ENCODE data around the gene CDH4. TPM values are rescaled to one million over a fixed set of nuclear protein-coding genes. Genes with fewer than 3 reads are reported as not detected.

CDH4 gene
- polyA plus RNA-seq, 1 experiment: 1.5 TPM

DNA sequence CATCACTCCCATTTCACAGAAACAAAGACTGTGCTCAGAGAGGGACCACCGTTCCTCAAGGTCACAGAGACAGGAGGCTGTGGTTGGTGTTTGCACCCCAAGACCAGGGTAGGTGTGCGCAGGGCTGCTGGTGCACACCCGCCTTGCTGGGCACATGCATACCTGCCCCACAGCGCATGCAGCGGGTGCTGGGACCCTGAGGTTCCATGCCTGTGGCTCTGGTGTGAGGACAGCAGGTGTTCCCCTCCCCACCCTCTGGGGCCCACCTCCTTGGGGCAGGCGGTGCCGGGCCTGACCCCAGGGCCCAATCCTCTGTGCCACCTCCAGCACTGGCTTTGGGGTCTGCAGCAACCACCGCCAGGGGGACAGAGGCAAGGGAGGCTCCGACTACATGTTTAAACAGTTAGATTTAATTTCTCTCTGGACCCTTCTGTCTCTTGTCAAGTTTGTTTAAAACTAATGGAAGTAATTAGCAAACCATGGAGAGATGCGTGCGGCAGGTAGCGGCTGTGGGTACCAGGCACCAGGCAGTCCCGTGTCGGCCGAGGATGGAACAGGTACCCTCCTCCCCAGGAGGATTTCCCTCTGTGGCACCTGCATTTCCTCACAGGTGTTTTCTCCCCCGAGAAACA is 485.9 kb downstream of the CDH4 start:
- no peak for DNase-seq (ENCODE audit: low read depth)
- CTCF ChIA-PET: no interaction called here
- H3K36me3 ChIP-seq (ENCODE audit: control insufficient read depth, insufficient read depth, low read length): no peaks in the 10 kb centered on the region
- H3K27me3 ChIP-seq (ENCODE audit: control insufficient read depth, insufficient read depth, low read length): no peaks in the 10 kb centered on the region
- no peak overlapping the region for H3K4me3 ChIP-seq (ENCODE audit: low read depth, low read length)
- TF ChIP-seq, protein P1, sequence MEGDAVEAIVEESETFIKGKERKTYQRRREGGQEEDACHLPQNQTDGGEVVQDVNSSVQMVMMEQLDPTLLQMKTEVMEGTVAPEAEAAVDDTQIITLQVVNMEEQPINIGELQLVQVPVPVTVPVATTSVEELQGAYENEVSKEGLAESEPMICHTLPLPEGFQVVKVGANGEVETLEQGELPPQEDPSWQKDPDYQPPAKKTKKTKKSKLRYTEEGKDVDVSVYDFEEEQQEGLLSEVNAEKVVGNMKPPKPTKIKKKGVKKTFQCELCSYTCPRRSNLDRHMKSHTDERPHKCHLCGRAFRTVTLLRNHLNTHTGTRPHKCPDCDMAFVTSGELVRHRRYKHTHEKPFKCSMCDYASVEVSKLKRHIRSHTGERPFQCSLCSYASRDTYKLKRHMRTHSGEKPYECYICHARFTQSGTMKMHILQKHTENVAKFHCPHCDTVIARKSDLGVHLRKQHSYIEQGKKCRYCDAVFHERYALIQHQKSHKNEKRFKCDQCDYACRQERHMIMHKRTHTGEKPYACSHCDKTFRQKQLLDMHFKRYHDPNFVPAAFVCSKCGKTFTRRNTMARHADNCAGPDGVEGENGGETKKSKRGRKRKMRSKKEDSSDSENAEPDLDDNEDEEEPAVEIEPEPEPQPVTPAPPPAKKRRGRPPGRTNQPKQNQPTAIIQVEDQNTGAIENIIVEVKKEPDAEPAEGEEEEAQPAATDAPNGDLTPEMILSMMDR (IDR thresholded peaks at IDR 0.05; ENCODE audit: insufficient read depth, low read depth, low read length): no peak
- POLR2A ChIA-PET: no interaction called here

DNA sequence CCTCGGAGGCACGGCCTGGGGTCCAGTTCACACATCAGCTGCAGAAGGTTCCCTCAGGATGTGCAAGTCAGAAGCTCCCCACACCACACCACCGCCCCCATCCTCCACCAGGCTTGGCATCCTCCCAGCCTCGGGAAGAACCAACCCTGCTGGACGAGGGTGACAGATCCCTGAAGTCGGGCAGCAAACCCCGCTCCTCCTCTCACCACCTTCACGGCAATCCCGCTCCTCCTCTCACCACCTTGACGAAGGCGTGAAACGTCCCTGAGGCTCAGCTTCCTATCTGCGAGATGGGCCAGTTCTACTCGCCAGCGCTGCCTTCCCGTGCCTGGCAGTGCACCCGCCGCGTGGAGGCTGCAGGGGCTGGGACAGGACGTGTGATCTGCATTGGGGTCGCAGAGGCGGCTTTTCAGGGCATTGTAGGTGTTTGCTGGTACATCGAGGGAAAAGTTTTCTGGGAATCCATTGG is 486.6 kb downstream of the CDH4 start:
- Histone ChIP-seq H3K27me3 (ENCODE audit: control insufficient read depth, insufficient read depth, low read length) (no peaks in the 10 kb centered on the region), H3K4me3 (ENCODE audit: low read depth, low read length) (no peak overlapping the region), H3K36me3 (ENCODE audit: control insufficient read depth, insufficient read depth, low read length) (no peaks in the 10 kb centered on the region)
- TF ChIP-seq, protein P1 (IDR thresholded peaks at IDR 0.05; ENCODE audit: insufficient read depth, low read depth, low read length): no peak
- ChIA-PET CTCF (no interaction called here), POLR2A (no interaction called here)
- DNase-seq (ENCODE audit: low read depth): no peak

DNA sequence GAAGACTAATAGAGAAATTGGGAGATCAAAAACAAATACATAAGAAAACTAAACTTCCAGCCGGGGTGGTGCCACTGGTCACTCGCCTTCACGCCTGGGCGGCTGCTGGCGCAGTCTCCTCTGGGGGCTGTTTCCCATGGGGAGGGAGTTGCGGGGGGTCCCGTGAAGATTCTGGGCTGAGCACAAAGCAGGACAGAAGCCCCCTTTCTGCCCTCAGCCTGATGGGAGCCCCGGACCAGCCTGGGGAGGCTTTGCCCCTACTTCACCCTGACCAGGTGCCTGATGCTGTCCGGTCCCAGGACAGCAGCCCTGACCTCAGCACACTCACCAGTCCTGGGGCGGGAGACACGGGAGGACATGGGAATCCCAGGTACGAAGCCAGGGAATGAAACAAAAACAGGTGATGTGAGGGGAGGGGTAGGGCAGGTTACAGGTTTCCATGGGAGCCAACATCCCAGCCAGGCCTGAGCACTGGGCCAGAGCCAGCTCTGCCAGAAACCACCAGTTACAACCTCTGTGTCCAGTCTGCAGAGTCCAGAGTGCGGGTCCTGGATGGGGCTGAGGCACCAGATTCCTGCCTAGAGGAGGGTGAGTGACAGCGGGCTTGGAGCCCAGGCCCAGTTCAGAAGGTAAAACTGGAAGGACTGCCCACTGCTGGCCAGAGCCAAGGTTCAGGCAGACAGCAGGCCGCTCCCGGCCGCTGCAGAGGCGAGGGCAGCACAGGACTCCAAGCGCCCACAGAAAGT is 487.2 kb downstream of the CDH4 start:
- Histone ChIP-seq H3K27me3 (ENCODE audit: control insufficient read depth, insufficient read depth, low read length) (no peaks in the 10 kb centered on the region), H3K36me3 (ENCODE audit: control insufficient read depth, insufficient read depth, low read length) (no peaks in the 10 kb centered on the region), H3K4me3 (ENCODE audit: low read depth, low read length) (no peak overlapping the region)
- TF ChIP-seq, protein P1 (IDR thresholded peaks at IDR 0.05; ENCODE audit: insufficient read depth, low read depth, low read length): no peak
- CTCF ChIA-PET: no interaction called here
- no peak for DNase-seq (ENCODE audit: low read depth)
- POLR2A ChIA-PET: no interaction called here

DNA sequence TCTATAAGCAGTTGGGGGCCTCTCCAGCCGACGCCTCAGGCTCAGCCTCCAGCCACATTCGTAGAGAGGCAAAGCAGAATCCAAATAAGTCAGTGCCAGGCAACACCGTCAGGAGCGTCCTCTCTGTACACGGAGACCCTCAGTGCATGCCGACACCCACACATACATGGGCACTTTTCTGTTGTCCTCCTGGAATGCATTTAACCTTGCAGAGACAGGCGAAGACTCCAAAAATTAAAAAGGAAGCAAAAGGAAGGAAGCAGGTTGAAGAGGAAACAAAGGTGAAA is 487.7 kb downstream of the CDH4 start:
- ChIA-PET CTCF (no interaction called here), POLR2A (no interaction called here)
- H3K36me3 ChIP-seq (ENCODE audit: control insufficient read depth, insufficient read depth, low read length): no peaks in the 10 kb centered on the region
- DNase-seq (ENCODE audit: low read depth): no peak
- H3K4me3 ChIP-seq (ENCODE audit: low read depth, low read length): no peak overlapping the region
- TF ChIP-seq, protein P1 (IDR thresholded peaks at IDR 0.05; ENCODE audit: insufficient read depth, low read depth, low read length): no peak
- no peaks in the 10 kb centered on the region for H3K27me3 ChIP-seq (ENCODE audit: control insufficient read depth, insufficient read depth, low read length)

DNA sequence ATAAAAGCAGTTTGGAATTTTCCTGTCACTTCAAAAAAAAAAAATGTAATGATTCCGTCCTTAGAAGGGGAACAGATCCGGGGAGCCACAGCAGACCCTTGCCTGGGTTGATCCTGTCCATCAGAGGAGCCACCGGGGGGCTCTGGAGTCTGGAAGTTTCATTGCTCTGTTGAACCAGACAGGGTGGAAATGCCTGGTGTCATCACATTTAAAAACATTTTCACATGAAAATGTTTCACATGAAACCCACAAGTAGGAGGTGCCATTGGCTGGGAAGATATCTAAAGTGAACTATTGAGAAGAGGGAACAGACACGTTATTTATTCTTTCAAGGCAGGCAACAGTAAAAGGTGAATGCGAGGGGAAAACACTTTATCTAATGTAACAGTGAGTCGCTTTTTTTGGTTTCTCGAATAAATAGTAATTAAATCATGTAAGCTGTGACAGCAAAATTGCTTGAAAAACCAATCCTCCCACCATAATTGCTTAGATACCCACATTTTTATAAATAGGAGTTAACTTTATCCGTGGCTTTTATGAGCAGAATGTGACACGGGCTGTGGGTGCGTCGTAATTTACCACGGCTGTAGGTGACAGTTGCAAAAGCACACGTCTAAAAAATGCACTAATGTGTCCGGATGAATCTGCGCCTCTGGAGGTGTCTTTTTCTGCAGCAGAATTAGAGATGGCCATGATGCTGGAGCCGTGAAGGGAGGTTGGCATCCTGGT is 490.2 kb downstream of the CDH4 start:
- Histone ChIP-seq H3K4me3 (ENCODE audit: low read depth, low read length) (no peak overlapping the region), H3K36me3 (ENCODE audit: control insufficient read depth, insufficient read depth, low read length) (no peaks in the 10 kb centered on the region), H3K27me3 (ENCODE audit: control insufficient read depth, insufficient read depth, low read length) (no peaks in the 10 kb centered on the region)
- POLR2A ChIA-PET: no interaction called here
- TF ChIP-seq, protein P1 (IDR thresholded peaks at IDR 0.05; ENCODE audit: insufficient read depth, low read depth, low read length): no peak
- DNase-seq (ENCODE audit: low read depth): no peak
- CTCF ChIA-PET: interaction anchor here (0.7 kb wide), 1 partner anchor 11 kb away, joined by 3 read pairs; no protein-coding TSS in a partner anchor

All from BJ (cell line).